Measurements from ENCODE around the gene DAPK2. TPM values are rescaled to one million over a fixed set of nuclear protein-coding genes. Genes with fewer than 3 reads are reported as not detected.

Gene DAPK2
- total and polyA plus RNA-seq, 8 donors, result 18.3 to 59.3 (median 24.2) TPM

GRCh38 chr15:63892794-63893441 lies 153.4 kb downstream of the DAPK2 start:
- no peak overlapping the region for H3K4me3 ChIP-seq
- DNase-seq (peak in 1 of 4 donors; percentile 67), ATAC-seq (peak; percentile 49)
- intact Hi-C loops (cut with DNase I), result loop anchor here in 1 of 2 donors (5.0 kb wide), 1 partner anchor 141 kb away; no protein-coding TSS in a partner anchor
- H3K4me1 ChIP-seq, result peaks cover 5 to 68% of the 10 kb centered on the region in 2 donors
- TF ChIP-seq, protein P1, sequence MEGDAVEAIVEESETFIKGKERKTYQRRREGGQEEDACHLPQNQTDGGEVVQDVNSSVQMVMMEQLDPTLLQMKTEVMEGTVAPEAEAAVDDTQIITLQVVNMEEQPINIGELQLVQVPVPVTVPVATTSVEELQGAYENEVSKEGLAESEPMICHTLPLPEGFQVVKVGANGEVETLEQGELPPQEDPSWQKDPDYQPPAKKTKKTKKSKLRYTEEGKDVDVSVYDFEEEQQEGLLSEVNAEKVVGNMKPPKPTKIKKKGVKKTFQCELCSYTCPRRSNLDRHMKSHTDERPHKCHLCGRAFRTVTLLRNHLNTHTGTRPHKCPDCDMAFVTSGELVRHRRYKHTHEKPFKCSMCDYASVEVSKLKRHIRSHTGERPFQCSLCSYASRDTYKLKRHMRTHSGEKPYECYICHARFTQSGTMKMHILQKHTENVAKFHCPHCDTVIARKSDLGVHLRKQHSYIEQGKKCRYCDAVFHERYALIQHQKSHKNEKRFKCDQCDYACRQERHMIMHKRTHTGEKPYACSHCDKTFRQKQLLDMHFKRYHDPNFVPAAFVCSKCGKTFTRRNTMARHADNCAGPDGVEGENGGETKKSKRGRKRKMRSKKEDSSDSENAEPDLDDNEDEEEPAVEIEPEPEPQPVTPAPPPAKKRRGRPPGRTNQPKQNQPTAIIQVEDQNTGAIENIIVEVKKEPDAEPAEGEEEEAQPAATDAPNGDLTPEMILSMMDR (IDR thresholded peaks at IDR 0.05), result no peak
- H3K27me3 ChIP-seq, result no peaks in the 10 kb centered on the region
- peak overlapping the region in 1 of 2 donors; percentile 42 for H3K27ac ChIP-seq
- H3K9me3 ChIP-seq, result no peaks in the 10 kb centered on the region
- no peaks in the 10 kb centered on the region for H3K36me3 ChIP-seq

- DNase-seq (no peak), ATAC-seq (no peak)
- H3K4me1 ChIP-seq, result peaks cover 2 to 63% of the 10 kb centered on the region in 2 donors
- no peak overlapping the region for H3K27ac ChIP-seq
- no peaks in the 10 kb centered on the region for H3K9me3 ChIP-seq
- TF ChIP-seq, protein P1 (IDR thresholded peaks at IDR 0.05), result no peak
- no peak overlapping the region for H3K4me3 ChIP-seq
- no peaks in the 10 kb centered on the region for H3K27me3 ChIP-seq
- H3K36me3 ChIP-seq, result no peaks in the 10 kb centered on the region
- intact Hi-C loops (cut with DNase I), result loop anchor here in 1 of 2 donors (5.0 kb wide), 1 partner anchor 139 kb away; no protein-coding TSS in a partner anchor
Observed at GRCh38 chr15:63891768-63892133, 154.5 kb downstream of the DAPK2 start.

DNA sequence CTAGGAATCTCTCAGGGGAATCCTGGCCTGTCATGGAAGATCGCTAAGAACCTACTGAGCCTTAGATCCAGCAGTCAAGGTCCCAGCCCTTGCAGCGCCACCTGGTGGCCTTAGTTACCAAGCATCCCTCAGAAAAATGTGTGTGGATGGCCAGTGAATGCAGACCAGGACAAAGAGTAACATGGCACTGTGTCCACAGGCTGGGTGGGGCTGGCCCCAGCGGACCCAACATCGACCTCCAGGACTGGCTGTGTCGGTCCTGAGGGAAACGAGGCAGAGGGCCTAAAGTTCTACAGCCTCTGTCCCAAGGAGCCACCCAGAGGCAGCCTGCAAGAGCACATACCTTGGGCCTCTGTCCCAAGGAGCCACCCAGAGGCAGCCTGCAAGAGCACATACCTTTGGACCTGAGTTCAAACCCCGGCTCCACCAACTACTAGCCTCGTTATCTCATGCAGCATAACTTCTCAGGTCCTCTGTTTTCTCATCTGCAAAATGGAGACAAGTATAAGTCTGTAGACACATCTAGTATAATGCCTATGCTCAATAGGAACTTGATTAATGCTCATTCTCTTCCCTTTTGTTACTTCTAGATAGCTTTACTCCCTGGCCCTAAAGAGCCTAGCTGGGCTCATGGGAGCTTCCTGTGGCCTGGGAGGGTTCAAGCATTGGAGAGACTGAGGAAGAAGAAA lies 155.1 kb downstream of the DAPK2 start:
- Histone ChIP-seq H3K36me3 (no peaks in the 10 kb centered on the region), H3K4me3 (no peak overlapping the region), H3K27ac (no peak overlapping the region), H3K4me1 (peaks cover 0 to 58% of the 10 kb centered on the region in 2 donors), H3K9me3 (no peaks in the 10 kb centered on the region), H3K27me3 (no peaks in the 10 kb centered on the region)
- ATAC-seq (peak; percentile 87), DNase-seq (peak; percentile 41 to 92 (median 70))
- intact Hi-C loops (cut with DNase I), result loop anchor here in 1 of 2 donors (5.0 kb wide), 1 partner anchor 139 kb away; no protein-coding TSS in a partner anchor
- TF ChIP-seq, protein P1 (IDR thresholded peaks at IDR 0.05), result peak; percentile 83 to 86

DNA sequence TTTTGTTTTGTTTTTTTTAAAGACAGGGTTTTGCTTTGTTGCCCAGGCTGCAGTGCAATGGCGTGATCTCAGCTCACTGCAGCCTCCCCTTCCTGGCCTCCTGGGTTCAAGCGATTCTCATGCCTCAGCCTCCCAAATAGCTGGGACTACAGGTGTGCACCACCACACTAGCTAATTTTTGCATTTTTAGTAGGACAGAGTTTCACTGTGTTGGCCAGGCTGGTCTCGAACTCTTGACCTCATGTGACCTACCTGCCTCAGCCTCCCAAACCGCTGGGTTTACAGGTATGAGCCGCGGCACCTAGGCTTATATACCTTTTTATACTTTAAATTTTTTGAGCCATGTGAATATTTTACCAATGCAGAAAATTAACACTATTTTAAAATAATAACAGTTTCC lies 155.7 kb downstream of the DAPK2 start:
- H3K4me3 ChIP-seq, result no peak overlapping the region
- TF ChIP-seq, protein P1 (IDR thresholded peaks at IDR 0.05), result no peak
- no peaks in the 10 kb centered on the region for H3K27me3 ChIP-seq
- intact Hi-C loops (cut with DNase I), result loop anchor here in 1 of 2 donors (5.0 kb wide), 1 partner anchor 138 kb away; no protein-coding TSS in a partner anchor
- peaks cover 0 to 52% of the 10 kb centered on the region in 2 donors for H3K4me1 ChIP-seq
- no peak overlapping the region for H3K27ac ChIP-seq
- H3K9me3 ChIP-seq, result no peaks in the 10 kb centered on the region
- no peaks in the 10 kb centered on the region for H3K36me3 ChIP-seq
- ATAC-seq, result no peak
- DNase-seq, result no peak

GRCh38 chr15:63889831-63890230 lies 156.5 kb downstream of the DAPK2 start:
- H3K4me1 ChIP-seq, result peaks cover 0 to 45% of the 10 kb centered on the region in 2 donors
- no peak for ATAC-seq
- DNase-seq, result no peak
- no peaks in the 10 kb centered on the region for H3K27me3 ChIP-seq
- intact Hi-C loops (cut with DNase I), result loop anchor here in 1 of 2 donors (5.0 kb wide), 1 partner anchor 138 kb away; no protein-coding TSS in a partner anchor
- no peaks in the 10 kb centered on the region for H3K9me3 ChIP-seq
- H3K36me3 ChIP-seq, result no peaks in the 10 kb centered on the region
- no peak overlapping the region for H3K4me3 ChIP-seq
- TF ChIP-seq, protein P1 (IDR thresholded peaks at IDR 0.05), result no peak
- no peak overlapping the region for H3K27ac ChIP-seq
